Measurements from ENCODE around the gene ZNF597. TPM values are rescaled to one million over a fixed set of nuclear protein-coding genes. Genes with fewer than 3 reads are reported as not detected.

The ZNF597 gene
- total and polyA plus RNA-seq, 10 of the 15 experiments (the other 5 are each of a cell fraction or from before 2014, with no cell fraction given), result 0.80 to 2.8 (median 2.0) TPM

GRCh38 chr16:3485821-3486505 is 42.7 kb upstream of the ZNF597 start:
- H3K9me3 ChIP-seq (replicated peaks; ENCODE audit: control insufficient read depth, insufficient read depth, low read length), result no peaks in the 10 kb centered on the region
- H3K4me1 ChIP-seq (ENCODE audit: control insufficient read depth, insufficient read depth, low read length), result no peaks in the 10 kb centered on the region
- H4K20me1 ChIP-seq (ENCODE audit: control insufficient read depth, insufficient read depth), result no peaks in the 10 kb centered on the region
- no peaks in the 10 kb centered on the region for H3K79me2 ChIP-seq (ENCODE audit: control insufficient read depth, insufficient read depth, low read length)
- 98% methylated on average over 20 of the region's 20 CpGs for WGBS (ENCODE audit: insufficient coverage, insufficient replicate concordance, low lambda C conversion rate, missing lambda C conversion rate)
- DNase-seq (ENCODE audit: low read depth, low spot score), result no peak
- no peaks in the 10 kb centered on the region for H3K27me3 ChIP-seq (replicated peaks in 1 of 2; ENCODE audit: control insufficient read depth in 2 of 2, insufficient read depth in 2 of 2, low read length in 1 of 2)
- intact Hi-C loops (cut with micrococcal nuclease; ENCODE audit: unreplicated experiment), result no loop called here
- POLR2A ChIA-PET, result no interaction called here
- H2AFZ ChIP-seq (ENCODE audit: control insufficient read depth, low read depth, low read length), result no peak overlapping the region
- no peak overlapping the region for H3K27ac ChIP-seq (ENCODE audit: control insufficient read depth, insufficient read depth)
- no TSS peak for BruUV-seq (replicated peaks)
- RAD21 ChIA-PET (ENCODE audit: unreplicated experiment), result no interaction called here
- H3K4me2 ChIP-seq (ENCODE audit: control insufficient read depth, insufficient read depth), result no peak overlapping the region
- H3K4me3 ChIP-seq, result no peak overlapping the region
- ATAC-seq, result no peak
- SMC1A ChIA-PET (ENCODE audit: uncharacterized antibody, unreplicated experiment), result no interaction called here
- no peak for FAIRE-seq
- TF ChIP-seq POLR2A (IDR thresholded peaks at IDR 0.05; ENCODE audit: low read depth, low read length) (peak; percentile 60), STAT3 (IDR thresholded peaks at IDR 0.05; ENCODE audit: low read depth, low read length) (no peak)
- CTCF ChIA-PET, result no interaction called here
- in situ Hi-C loops (cut with MboI), result no loop called here
- H3K9ac ChIP-seq (ENCODE audit: control insufficient read depth, insufficient read depth, low read length), result no peak overlapping the region
- peaks cover 0 to 41% of the 10 kb centered on the region in 2 experiments; a peak in 3 of 4 replicates for H3K36me3 ChIP-seq (ENCODE audit: control insufficient read depth in 2 of 2, insufficient read depth in 2 of 2, low read length in 1 of 2)

- TF ChIP-seq EP300 (IDR thresholded peaks at IDR 0.05; ENCODE audit: borderline replicate concordance in 1 of 2, control insufficient read depth in 1 of 2, low read depth in 2 of 2, low read length in 2 of 2), result no peak
- no peak for TF ChIP-seq BCLAF1 (IDR thresholded peaks at IDR 0.05)
- TF ChIP-seq LARP7 (IDR thresholded peaks at IDR 0.05), result no peak
- no peak for TF ChIP-seq EZH2 (IDR thresholded peaks at IDR 0.05; ENCODE audit: borderline replicate concordance, control insufficient read depth, low read depth, low read length)
- no peak for TF ChIP-seq BHLHE40 (IDR thresholded peaks at IDR 0.05; ENCODE audit: borderline replicate concordance in 1 of 2, low read depth in 2 of 2, low read length in 1 of 2)
- TF ChIP-seq ZBTB40 (IDR thresholded peaks at IDR 0.05; ENCODE audit: borderline replicate concordance), result no peak
- H3K79me2 ChIP-seq (ENCODE audit: control insufficient read depth, insufficient read depth, low read length), result no peaks in the 10 kb centered on the region
- DNase-seq (ENCODE audit: low read depth, low spot score) (no peak), ATAC-seq (no peak), FAIRE-seq (no peak)
- no peak overlapping the region for H3K4me2 ChIP-seq (ENCODE audit: control insufficient read depth, insufficient read depth)
- no peaks in the 10 kb centered on the region for H3K9me3 ChIP-seq (replicated peaks; ENCODE audit: control insufficient read depth, insufficient read depth, low read length)
- H3K27ac ChIP-seq (ENCODE audit: control insufficient read depth, insufficient read depth), result no peak overlapping the region
- intact Hi-C loops (cut with micrococcal nuclease; ENCODE audit: unreplicated experiment) (no loop called here), in situ Hi-C loops (cut with MboI) (no loop called here)
- 91% methylated on average over 15 of the region's 15 CpGs for WGBS (ENCODE audit: insufficient coverage, insufficient replicate concordance, low lambda C conversion rate, missing lambda C conversion rate)
- no peaks in the 10 kb centered on the region for H3K4me1 ChIP-seq (ENCODE audit: control insufficient read depth, insufficient read depth, low read length)
- ChIA-PET POLR2A (interaction anchor here (0.5 kb wide), 1 partner anchor 204 kb away, joined by 3 read pairs; no protein-coding TSS in a partner anchor), CTCF (no interaction called here), SMC1A (ENCODE audit: uncharacterized antibody, unreplicated experiment) (no interaction called here), RAD21 (ENCODE audit: unreplicated experiment) (no interaction called here)
- no peak overlapping the region for H3K9ac ChIP-seq (ENCODE audit: control insufficient read depth, insufficient read depth, low read length)
- no TSS peak for BruUV-seq (replicated peaks)
- no peaks in the 10 kb centered on the region for H3K27me3 ChIP-seq (replicated peaks in 1 of 2; ENCODE audit: control insufficient read depth in 2 of 2, insufficient read depth in 2 of 2, low read length in 1 of 2)
- H3K4me3 ChIP-seq, result no peak overlapping the region
- peaks cover 0 to 41% of the 10 kb centered on the region in 2 experiments; a peak in 3 of 4 replicates for H3K36me3 ChIP-seq (ENCODE audit: control insufficient read depth in 2 of 2, insufficient read depth in 2 of 2, low read length in 1 of 2)
- H2AFZ ChIP-seq (ENCODE audit: control insufficient read depth, low read depth, low read length), result no peak overlapping the region
- no peaks in the 10 kb centered on the region for H4K20me1 ChIP-seq (ENCODE audit: control insufficient read depth, insufficient read depth)
These were observed 41.9 kb upstream of the ZNF597 start for GRCh38 chr16:3485097-3485745.
